Measurements from ENCODE around the gene MYF5.

Gene MYF5

GRCh38 chr12:80676856-80677255 is 39.9 kb upstream of the MYF5 start:
- TF ChIP-seq CSDC2 (CRISPR knock-in tag; IDR thresholded peaks at IDR 0.05), result no peak
- no peak for TF ChIP-seq OSR1 (CRISPR knock-in tag; IDR thresholded peaks at IDR 0.05)
- no peak for TF ChIP-seq ZC3H10 (CRISPR knock-in tag; IDR thresholded peaks at IDR 0.05)
- no peak for ATAC-seq

- no peak for TF ChIP-seq POU6F1 (CRISPR knock-in tag; IDR thresholded peaks at IDR 0.05; ENCODE audit: borderline replicate concordance, low read depth)
- TF ChIP-seq ZNF565 (CRISPR knock-in tag; conservative IDR thresholded peaks at IDR 0.05; ENCODE audit: low read depth), result no peak
- no peak for TF ChIP-seq ARNTL (CRISPR knock-in tag; IDR thresholded peaks at IDR 0.05; ENCODE audit: borderline replicate concordance, low read depth)
- no peak for TF ChIP-seq TCF4 (CRISPR knock-in tag; IDR thresholded peaks at IDR 0.05; ENCODE audit: borderline replicate concordance)
- TF ChIP-seq ESRRG (CRISPR knock-in tag; IDR thresholded peaks at IDR 0.05), result no peak
- no peak for TF ChIP-seq ZFP3 (CRISPR knock-in tag; IDR thresholded peaks at IDR 0.05)
- TF ChIP-seq, protein P1, sequence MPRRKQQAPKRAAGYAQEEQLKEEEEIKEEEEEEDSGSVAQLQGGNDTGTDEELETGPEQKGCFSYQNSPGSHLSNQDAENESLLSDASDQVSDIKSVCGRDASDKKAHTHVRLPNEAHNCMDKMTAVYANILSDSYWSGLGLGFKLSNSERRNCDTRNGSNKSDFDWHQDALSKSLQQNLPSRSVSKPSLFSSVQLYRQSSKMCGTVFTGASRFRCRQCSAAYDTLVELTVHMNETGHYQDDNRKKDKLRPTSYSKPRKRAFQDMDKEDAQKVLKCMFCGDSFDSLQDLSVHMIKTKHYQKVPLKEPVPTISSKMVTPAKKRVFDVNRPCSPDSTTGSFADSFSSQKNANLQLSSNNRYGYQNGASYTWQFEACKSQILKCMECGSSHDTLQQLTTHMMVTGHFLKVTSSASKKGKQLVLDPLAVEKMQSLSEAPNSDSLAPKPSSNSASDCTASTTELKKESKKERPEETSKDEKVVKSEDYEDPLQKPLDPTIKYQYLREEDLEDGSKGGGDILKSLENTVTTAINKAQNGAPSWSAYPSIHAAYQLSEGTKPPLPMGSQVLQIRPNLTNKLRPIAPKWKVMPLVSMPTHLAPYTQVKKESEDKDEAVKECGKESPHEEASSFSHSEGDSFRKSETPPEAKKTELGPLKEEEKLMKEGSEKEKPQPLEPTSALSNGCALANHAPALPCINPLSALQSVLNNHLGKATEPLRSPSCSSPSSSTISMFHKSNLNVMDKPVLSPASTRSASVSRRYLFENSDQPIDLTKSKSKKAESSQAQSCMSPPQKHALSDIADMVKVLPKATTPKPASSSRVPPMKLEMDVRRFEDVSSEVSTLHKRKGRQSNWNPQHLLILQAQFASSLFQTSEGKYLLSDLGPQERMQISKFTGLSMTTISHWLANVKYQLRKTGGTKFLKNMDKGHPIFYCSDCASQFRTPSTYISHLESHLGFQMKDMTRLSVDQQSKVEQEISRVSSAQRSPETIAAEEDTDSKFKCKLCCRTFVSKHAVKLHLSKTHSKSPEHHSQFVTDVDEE (CRISPR knock-in tag; IDR thresholded peaks at IDR 0.05), result no peak
- TF ChIP-seq ISL1 (CRISPR knock-in tag; IDR thresholded peaks at IDR 0.05), result no peak
- TF ChIP-seq CREB5 (CRISPR knock-in tag; IDR thresholded peaks at IDR 0.05; ENCODE audit: low read depth), result no peak
- no peak for TF ChIP-seq CSRNP3 (CRISPR knock-in tag; IDR thresholded peaks at IDR 0.05)
- no peak for TF ChIP-seq ZC3H10 (CRISPR knock-in tag; IDR thresholded peaks at IDR 0.05)
Measured at GRCh38 chr12:80677994-80678393, 38.7 kb upstream of the MYF5 start.

DNA sequence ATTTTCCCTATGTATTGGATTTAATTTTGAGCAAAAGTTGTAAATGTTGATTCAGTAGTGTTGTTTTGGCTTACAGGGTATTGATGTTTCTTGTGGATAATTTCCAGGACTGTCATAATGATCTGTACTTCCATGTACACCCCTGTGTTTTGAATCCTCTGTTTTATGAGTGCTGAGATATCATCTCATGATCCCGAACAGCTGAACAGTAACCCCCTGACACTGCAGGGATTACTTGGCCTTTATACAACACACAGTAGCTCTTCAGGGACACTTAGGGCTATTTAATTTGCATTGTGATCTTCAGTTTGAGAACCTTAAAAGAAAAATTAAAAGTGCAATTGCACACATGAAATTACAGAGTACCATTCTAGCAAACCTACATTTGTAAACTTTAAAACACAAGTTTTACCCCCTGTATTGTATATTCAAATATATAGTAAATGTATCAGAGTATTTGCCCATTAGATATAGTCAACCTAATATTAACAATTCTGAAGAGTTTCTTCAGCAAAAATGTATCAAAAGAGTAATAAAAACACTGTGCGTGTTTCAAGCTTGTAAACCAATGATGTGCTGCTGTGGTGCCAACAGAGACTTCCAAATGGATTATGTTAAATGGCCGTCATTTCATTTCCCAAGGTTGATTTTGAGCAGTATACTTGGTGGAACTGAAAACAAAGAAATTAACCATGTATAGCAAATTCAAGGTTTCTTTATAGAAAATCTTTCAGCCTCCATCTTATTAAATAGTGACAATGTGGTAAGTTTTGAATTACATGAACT is 37.2 kb upstream of the MYF5 start:
- no peak for ATAC-seq
- TF ChIP-seq CREB5 (CRISPR knock-in tag; IDR thresholded peaks at IDR 0.05; ENCODE audit: low read depth), result no peak
- TF ChIP-seq CSRNP3 (CRISPR knock-in tag; IDR thresholded peaks at IDR 0.05), result no peak
- TF ChIP-seq ZFP30 (CRISPR knock-in tag; IDR thresholded peaks at IDR 0.05), result no peak
- no peak for TF ChIP-seq TOX (CRISPR knock-in tag; IDR thresholded peaks at IDR 0.05; ENCODE audit: borderline replicate concordance)
- TF ChIP-seq ESRRG (CRISPR knock-in tag; IDR thresholded peaks at IDR 0.05), result no peak
- no peak for TF ChIP-seq OSR1 (CRISPR knock-in tag; IDR thresholded peaks at IDR 0.05)
- no peak for TF ChIP-seq GLIS3 (CRISPR knock-in tag; IDR thresholded peaks at IDR 0.05)
- TF ChIP-seq ZNF565 (CRISPR knock-in tag; conservative IDR thresholded peaks at IDR 0.05; ENCODE audit: low read depth), result no peak
- TF ChIP-seq RARB (CRISPR knock-in tag; IDR thresholded peaks at IDR 0.05), result no peak
- no peak for TF ChIP-seq SNAI2 (CRISPR knock-in tag; IDR thresholded peaks at IDR 0.05)
- TF ChIP-seq TCF4 (CRISPR knock-in tag; IDR thresholded peaks at IDR 0.05; ENCODE audit: borderline replicate concordance), result no peak
- no peak for TF ChIP-seq ISL1 (CRISPR knock-in tag; IDR thresholded peaks at IDR 0.05)
- no peak for TF ChIP-seq ZNF8 (CRISPR knock-in tag; IDR thresholded peaks at IDR 0.05)
- no peak for TF ChIP-seq PATZ1 (CRISPR knock-in tag; IDR thresholded peaks at IDR 0.05; ENCODE audit: borderline replicate concordance)
- TF ChIP-seq CSDC2 (CRISPR knock-in tag; IDR thresholded peaks at IDR 0.05), result no peak
- no peak for TF ChIP-seq ARNTL (CRISPR knock-in tag; IDR thresholded peaks at IDR 0.05; ENCODE audit: borderline replicate concordance, low read depth)
- TF ChIP-seq, protein P1 (CRISPR knock-in tag; IDR thresholded peaks at IDR 0.05), result no peak
- no peak for TF ChIP-seq BACH2 (CRISPR knock-in tag; IDR thresholded peaks at IDR 0.05; ENCODE audit: borderline replicate concordance)

More at GRCh38 chr12:80677994-80678393, 38.7 kb upstream of the MYF5 start:
- ATAC-seq, result no peak
